Stimulated activated CD4-positive, alpha-beta T cell treated with anti-CD3 and anti-CD28 coated beads, Interleukin-15, amount 100 ng/mL, for 1 hour (primary cell): ENCODE data around the gene ZSCAN2.

Source experiments
- DNase-seq, 2 donors: peaks; one replicate each; pipeline ENCODE4 v3.0.0-alpha.2; 2020; ENCODE audit warnings: low read depth in 1 of 2, low spot score in 1 of 2

The ZSCAN2 gene

DNA sequence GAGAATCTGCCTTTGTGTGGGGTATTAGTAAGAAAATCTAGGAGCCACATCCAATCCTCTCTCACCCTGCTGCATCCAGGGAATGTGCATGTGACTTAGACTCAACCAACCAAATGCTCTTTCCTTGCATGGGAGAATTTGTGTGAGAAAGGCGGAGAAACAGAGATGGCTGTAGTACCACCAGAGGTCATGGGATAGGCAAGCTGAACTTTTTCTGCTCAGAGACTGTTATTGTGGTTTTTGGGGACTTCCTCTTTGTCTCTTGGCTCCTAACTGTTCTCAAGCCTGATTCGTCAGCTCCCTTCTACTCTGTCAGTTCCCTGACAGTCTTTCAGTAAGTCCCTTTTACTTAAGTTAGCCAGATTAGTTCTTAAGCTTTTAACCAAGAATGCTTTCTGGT is 2.6 kb upstream of the ZSCAN2 start:
- no peak for DNase-seq

- no peak for DNase-seq
Observed at GRCh38 chr15:84598993-84599392, 1.8 kb upstream of the ZSCAN2 start.

- no peak for DNase-seq
Observed at GRCh38 chr15:84599906-84600305, 903 bp upstream of the ZSCAN2 start.

DNA sequence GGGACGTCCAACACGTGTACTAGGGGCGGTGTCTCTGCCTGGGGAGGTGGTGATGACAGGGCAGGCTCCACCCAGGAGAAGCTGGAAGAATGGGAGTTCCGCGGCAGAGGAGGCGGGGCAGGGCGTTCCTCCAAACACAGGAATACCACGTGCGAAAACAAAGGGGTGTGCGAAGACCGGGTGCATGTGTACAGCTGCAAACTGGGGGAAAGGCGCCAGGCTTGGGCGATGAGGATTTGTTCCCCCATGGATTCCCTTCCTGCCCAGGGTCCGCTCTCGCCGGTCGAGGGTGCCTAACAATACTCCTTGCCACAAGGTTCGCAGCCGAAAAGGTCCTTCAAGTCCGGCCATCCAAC is 500 bp upstream of the ZSCAN2 start:
- peak; percentile 12 to 28 for DNase-seq

DNA sequence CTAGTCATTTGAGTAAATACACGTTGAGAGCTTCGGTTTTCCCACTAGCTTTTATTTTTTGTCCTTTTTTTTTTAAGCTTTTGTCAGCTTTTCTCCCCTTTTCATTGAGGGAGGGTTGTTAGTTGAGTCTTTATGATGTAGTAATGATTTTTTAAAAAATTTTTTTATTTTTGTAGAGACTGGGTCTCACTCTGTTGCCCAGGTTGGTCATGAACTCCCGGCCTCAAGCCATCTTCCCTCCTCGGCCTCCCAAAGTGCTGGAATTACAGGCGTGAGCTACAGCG is 688 bp downstream of the ZSCAN2 start:
- DNase-seq, result no peak

GRCh38 chr15:84603630-84604379 is 3.0 kb downstream of the ZSCAN2 start:
- no peak for DNase-seq

GRCh38 chr15:84604826-84605553 is 4.2 kb downstream of the ZSCAN2 start:
- peak in 1 of 2 donors; percentile 38 for DNase-seq

DNA sequence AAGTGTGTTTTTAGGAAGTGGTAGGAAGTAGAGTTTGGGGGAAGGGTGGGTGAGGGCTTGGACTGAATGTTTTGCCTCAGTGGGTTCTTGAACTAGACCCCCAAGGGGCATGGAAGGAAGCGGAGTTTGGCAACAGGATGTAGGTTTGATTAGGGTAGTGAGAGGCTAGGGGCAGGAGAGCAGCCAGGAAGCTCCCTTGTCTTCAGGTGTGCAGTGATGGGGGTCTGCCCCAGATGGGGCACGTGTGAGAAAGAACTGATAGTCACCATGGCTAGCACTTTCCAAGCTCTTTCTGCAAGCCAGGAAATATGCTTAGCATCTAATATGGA is 4.7 kb downstream of the ZSCAN2 start:
- no peak for DNase-seq

DNA sequence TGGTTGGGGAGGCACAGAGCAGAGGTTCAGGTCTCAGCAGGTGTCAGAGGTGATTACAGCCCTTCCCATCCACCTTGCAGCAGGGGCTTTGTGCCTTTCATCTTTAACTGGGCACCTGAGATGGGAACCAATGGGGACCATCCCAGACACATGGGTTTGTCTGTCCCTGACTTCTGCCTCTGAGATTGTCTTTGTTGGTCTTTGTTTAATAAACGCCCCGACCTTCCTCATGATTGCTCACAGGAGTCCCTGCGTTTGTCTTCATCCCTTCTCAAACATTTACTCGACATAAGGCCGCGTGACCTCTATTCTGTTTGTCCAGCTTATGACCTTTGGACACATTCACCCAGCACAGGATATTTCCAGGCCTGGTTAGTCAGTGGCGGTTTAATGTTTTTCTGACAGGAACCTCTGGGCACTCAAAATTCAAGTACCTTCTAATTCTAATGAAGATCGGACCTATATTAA is 5.9 kb downstream of the ZSCAN2 start:
- no peak for DNase-seq

DNA sequence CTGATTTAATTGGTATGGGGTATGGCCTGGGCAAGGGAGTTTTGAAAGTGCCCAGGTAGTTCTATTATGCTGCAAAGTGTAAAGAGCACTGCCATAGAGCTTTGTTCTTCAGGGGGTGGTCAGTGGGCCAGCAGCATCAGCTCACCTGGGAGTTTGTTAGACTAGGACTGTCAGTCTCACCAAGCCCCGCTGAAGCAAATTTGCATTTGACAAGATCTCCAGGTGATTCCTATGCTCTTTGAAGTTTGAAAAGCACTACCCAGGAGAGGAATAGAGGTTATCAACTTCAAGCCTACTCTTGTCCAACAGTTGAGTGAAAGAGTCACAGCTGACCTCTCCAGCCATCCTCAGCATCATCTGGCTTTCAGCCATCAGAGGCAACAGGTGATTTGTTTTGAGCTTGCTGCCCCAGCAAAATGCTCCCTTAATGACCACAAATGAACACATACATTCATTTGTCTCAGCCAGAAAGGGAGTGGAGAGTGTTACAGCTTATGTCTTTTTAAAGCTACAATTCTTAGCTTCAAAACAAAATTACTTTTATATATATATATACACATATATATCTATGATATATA is 8.0 kb downstream of the ZSCAN2 start:
- DNase-seq, result no peak

DNA sequence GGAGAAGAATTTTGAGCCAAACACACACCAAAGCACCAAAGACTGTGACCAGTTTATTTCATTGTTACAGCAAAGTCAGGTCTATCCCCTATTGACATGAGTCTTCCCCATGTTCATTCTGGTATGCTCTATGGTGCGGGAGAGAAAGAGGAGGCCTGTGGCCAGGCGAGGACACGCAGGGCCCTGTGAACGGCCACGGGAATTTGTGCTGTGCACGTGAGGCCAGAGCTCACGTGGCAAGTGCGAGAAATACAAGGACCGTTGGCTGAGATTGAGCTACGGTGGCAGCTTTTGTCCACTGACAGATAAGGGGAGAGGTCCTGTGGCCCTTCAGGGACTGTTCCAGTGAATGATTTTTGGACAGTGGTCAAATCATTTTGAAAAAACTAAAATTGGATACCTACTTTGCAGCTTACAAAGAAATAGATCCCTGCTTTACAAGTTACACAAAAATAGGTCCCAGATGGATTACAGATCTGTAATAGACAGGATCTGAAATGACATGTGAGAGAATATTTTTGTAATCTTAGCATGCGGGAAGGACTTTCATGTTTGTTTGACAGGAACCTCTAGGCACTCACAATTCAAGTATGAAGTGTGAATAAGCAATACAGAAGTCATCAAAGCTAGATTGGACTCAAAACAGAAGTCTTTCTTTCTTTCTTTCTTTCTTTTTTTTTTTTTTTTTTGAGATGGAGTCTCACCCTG is 9.2 kb downstream of the ZSCAN2 start:
- no peak for DNase-seq

GRCh38 chr15:84611631-84612030 is 10.8 kb downstream of the ZSCAN2 start:
- no peak for DNase-seq

- DNase-seq, result no peak
Observed at GRCh38 chr15:84616235-84616634, 15.4 kb downstream of the ZSCAN2 start.

- DNase-seq, result no peak
Observed at GRCh38 chr15:84620626-84621025, 19.8 kb downstream of the ZSCAN2 start.

DNA sequence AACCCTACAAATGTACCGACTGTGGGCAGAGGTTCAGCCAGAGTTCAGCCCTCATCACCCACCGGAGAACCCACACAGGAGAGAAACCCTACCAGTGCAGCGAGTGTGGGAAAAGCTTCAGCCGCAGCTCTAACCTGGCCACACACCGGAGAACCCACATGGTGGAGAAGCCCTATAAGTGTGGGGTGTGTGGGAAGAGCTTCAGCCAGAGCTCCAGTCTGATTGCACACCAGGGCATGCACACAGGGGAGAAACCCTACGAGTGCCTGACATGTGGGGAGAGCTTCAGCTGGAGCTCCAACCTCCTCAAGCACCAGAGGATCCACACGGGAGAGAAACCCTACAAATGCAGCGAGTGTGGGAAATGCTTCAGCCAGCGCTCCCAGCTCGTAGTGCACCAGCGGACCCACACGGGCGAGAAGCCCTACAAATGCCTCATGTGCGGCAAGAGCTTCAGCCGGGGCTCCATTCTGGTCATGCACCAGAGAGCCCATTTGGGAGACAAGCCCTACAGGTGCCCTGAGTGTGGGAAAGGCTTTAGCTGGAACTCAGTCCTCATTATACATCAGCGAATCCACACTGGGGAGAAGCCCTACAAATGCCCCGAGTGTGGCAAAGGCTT is 20.7 kb downstream of the ZSCAN2 start:
- no peak for DNase-seq

GRCh38 chr15:84624359-84624758 is 23.6 kb downstream of the ZSCAN2 start:
- no peak for DNase-seq

DNA sequence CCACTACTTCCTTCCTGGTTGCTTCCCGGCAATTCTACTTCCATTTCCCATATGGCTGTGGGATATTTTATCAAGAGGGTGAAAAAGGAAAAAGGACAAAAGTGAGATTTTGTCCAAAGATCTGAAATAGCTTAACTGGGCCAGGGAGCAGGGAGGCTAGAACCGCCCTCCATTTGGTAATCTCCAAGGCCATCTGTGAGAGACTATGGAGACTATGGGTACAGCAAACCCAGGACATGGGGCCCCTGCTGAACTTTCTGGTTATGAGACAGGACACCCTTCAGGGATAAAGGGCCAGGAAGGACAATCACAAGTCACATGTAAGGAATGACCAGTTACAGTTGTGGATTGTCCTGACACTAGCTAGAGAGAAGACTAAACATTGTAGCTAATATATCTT is 24.3 kb downstream of the ZSCAN2 start:
- no peak for DNase-seq

DNA sequence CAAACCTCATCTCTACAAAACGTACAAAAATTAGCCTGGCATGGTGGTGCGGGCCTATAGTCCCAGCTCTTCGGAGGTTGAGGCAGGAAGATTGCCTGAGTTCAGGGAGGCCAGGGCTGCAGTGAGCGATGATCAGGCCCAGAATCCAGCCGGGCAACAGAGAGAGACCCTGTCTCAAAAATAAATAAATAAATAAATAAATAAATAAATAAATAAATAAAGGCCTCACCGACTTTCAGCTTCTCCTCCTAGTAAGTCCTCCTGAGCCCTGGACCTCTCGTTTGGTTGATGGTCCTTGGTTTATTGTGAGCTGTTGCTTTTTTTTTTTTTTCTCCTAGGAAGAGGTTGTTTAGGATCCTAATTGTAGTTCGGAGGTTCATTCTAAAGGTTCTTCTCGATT is 28.2 kb downstream of the ZSCAN2 start:
- DNase-seq, result no peak

DNA sequence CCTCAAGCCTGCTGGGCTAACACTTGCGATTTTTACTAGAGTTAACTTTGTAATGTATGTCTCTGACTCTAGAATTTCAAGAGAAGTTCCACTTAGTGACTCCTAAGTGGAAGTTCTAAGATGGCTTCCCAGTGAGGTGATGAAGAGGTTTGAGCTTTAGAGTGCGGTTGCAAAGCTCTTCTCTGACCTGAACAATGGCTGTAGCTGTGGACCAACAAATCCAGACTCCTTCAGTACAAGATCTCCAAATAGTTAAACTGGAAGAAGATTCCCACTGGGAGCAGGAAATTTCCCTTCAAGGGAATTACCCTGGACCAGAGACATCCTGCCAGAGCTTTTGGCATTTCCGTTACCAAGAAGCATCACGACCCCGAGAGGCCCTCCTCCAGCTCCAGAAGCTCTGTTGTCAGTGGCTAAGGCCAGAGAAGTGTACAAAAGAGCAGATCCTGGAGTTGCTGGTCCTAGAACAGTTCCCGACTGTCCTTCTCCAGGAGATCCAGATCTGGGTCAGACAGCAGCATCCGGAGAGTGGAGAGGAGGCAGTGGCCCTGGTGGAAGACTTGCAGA is 31.0 kb downstream of the ZSCAN2 start:
- no peak for DNase-seq

- DNase-seq, result peak; percentile 39 to 55
Observed at GRCh38 chr15:84633311-84634227, 32.8 kb downstream of the ZSCAN2 start.
